ENCODE data around the gene MYZAP.

The MYZAP gene

DNA sequence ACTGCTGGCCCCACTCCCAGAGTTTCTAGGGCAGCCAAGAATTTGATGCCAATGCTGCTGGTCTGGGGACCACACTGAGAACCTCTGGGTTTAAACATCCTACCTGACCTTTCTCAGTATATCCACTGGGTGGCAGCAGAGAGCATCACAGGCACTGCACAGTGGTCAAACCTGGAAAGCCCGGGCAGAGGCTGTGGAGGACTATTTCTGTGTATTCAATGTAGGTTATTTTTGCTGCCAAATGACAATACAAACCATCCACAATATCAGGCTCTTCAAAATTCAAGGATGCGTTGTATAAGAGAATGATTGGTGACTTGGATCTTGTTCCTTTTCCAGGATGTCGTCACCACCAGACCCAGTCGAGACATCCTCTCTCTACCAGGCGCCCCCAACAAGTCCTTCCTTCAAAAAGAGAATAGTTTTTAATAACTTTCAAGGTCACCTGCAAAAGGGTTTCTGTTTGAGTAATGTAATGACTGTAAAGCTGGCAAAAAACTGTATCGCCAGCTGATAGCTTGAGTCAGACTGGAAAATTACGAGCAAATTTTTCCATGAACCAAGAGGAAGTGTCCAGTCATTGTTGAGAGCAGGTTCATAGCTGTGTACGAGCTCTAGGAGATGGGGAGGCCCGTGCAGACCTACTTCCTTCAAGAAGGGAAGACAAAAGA lies 30.5 kb upstream of the MYZAP start:
- in situ Hi-C loops (cut with MboI; ENCODE audit: low sequenced_read_pairs), result no loop called here

DNA sequence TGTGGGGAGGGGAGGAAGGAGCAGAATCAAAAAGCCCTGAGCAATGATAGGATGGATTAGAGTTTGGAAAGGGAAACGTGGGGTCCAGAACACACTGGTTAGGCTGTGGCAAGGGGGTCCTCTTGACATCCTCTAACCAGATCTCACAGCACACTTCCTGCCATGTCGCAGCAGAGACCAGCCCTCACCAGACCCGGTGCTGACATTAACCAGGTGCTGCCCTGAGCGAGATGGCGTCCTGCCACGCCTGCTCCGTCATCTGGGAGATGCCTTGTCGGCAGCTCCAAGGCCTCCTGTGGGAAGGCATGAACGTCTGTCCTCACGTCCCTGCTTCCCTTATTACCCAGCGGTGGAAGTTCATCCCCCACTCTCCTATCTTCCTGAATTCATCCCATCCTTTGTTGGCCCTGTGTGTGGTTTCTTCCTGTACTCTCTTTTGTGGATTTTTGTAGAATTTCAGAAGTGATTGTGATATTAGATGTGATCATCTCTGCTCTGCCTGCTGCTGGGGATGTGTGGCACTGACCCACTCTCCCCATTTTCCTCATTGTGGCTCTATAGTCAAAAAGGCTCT lies 29.4 kb upstream of the MYZAP start:
- in situ Hi-C loops (cut with MboI; ENCODE audit: low sequenced_read_pairs), result no loop called here

DNA sequence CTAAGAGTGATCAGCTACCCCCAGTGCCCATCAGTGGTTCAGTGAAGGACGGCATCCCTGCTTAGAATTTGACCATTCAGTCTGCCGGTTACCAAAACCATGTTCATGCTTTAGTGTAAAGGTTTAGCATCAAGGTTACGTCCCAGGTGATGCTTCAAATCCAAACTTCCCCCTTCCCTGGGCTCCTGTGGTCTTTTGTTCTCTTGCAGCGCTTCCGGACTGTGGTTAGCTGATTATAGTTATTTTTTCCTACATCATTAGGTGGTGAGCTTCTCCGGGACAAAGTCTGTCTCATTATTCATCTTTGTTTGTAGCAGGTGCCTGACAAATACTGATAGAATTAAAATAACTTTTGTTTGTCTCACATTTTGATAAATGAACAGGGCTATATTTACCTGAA lies 28.3 kb upstream of the MYZAP start:
- in situ Hi-C loops (cut with MboI; ENCODE audit: low sequenced_read_pairs), result no loop called here

DNA sequence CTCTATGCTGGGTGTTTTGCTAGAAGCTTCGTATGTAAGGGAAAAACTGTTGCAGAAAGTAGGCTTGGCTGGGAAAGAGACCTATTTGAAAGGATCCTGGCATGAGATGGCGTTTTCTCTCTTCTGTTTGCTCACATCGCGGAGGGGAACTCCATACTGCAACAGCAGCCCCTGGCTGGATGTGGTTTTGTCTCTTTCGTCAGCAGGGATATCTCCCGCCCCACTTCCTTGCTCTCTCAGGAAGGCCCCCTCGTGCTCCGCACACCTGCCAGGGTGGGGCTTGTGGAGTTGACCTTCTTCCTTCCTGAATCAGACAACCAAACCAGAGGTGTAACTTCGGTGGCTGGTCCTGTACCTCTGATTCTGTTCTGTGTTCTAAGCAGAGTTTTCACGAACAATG lies 26.4 kb upstream of the MYZAP start:
- in situ Hi-C loops (cut with MboI; ENCODE audit: low sequenced_read_pairs), result no loop called here

DNA sequence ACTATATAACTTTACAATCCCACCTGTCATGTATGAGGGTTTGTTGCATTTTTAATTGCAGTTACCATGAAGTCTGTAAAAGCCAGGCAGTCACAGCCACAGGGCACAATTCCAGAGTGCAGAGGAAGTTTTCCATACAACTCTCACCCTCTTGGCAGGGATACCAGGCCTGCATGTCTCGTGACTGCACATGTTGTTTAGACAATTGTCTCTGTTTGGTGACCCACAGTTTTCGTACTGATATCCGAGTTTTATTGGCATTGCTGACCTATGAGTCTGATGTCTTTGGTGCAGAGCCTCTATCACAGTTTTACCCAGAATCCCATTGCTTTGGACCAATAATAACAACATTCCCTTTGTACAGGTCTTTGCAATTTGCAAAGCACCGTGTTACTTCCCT lies 24.9 kb upstream of the MYZAP start:
- in situ Hi-C loops (cut with MboI; ENCODE audit: low sequenced_read_pairs), result no loop called here

DNA sequence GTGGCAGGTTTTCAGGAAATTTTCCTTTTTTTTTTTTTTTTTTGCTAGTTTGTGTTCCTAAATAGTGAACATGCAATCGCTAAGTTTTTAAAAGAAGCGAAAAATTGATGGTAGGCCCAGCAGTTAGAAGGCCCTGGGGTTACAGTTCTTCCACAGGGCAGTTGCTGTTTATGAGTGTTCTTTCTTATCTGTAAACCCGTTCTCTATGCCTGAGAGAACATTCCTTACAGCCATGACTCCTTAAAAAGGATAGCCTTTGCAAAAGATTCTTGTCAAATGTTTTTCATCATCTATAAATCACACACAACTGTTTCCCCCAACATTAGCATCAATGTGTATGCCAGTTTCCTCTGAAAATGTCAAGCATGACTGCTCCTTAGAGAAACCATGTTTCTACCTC lies 23.8 kb upstream of the MYZAP start:
- in situ Hi-C loops (cut with MboI; ENCODE audit: low sequenced_read_pairs), result no loop called here

DNA sequence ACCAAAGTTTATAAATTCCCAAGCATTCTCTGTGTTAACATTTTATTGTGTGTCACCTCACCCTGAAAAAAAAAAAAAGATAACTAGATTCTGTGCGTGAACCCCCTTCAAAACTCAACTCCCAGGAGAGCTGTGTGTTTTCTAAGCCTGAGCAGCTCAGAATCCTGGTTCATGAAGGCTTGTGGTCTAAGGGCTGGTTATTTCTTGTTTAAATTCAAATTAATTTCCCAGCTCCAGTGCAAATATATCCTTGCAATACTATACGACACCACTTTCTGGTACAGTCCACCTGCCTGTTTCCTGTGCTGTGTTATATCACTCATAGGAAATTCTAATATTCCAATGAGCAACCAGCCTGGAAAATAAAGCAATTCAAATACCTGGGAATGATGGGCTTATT lies 23.4 kb upstream of the MYZAP start:
- in situ Hi-C loops (cut with MboI; ENCODE audit: low sequenced_read_pairs), result no loop called here

DNA sequence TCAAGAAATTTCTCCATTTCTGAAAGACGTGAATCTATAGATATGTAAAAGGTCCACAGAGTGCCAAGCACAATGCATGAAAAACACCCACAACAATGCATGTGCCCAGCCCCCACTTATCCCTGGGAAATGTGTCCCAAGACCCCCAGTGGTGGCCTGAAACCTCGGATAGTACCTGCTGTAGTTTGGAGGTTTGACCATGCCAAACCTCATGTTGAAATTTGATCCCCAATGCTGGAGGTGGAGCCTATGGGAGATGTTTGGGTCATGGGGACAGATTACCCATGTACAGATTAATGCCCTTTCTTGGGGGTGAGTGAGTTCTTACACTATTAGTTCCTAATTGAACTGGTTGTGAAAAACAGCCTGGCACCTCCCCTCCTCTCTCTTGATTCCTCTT lies 21.4 kb upstream of the MYZAP start:
- in situ Hi-C loops (cut with MboI; ENCODE audit: low sequenced_read_pairs), result no loop called here

DNA sequence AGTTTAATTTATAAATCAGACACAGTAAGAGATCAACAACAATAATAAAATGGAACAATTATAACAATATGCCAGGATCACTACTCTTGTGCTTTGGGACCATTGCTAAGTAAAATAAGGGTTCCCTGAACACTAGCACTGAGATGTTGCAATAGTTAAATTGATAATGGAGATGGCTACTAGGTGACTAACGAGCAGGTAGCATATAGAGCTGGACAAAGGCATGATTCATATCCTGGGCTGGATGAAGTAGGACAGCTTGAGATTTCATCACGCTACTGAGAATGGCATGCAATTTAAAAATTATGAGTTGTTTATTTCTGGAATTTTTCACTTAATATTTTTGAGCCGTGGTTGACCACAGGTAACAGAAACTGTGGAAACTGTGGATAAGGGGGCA lies 20.7 kb upstream of the MYZAP start:
- in situ Hi-C loops (cut with MboI; ENCODE audit: low sequenced_read_pairs), result no loop called here

DNA sequence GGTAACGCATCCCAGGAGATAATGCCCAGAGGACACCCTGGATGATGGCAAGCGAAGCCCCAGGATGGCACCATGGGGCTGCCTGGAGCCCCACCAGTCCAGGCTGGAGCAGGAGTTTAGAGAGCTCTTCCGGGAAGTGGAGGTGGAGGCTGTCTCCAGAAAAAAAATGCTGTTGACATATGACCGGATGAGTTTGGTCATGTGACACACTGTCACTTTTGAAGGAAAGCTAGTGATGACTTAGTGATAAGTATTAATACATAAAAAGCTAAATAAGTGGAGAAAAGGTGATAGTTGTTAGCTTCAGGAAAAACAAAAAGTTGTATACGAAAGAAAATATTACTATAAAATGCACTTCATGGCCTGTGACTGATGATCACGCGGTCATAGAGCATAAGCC lies 20.0 kb upstream of the MYZAP start:
- in situ Hi-C loops (cut with MboI; ENCODE audit: low sequenced_read_pairs), result no loop called here

DNA sequence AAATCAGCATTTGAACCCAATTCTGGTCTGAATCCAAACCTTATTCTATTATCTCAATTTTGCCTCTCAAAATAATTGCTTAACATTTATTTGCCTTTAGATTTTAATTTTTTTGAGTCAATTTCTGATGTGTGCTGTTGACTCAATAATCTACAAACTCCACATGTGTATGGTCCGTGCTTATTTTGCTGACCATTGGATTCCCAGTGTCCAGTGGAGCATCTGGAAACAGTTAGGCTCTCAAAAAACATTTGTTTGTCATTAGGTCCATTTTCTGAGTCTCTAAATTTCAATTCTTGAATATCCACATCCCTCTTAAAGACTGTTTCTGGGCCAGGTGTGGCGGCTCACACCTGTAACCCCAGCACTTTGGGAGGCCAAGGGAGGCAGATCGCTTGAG lies 19.2 kb upstream of the MYZAP start:
- in situ Hi-C loops (cut with MboI; ENCODE audit: low sequenced_read_pairs), result no loop called here

DNA sequence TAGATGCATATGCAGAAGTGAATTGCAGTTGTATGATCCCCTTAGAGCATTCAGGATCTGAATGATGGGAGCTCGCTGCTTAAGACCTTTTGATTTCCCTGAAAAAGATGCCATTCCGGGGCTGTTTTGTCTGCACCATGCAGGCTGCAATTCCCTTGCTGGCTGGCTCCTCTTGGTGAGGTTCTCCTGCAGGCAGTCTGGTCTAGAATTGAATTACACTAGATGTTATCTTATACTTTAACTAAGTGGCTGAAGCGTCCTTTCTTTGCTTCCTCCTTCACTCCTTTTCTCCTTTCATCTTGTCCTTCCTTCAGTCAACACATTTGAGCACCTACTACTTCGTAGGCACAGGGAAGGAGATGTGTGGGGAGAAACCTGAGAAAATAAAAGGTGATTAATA lies 18.6 kb upstream of the MYZAP start:
- in situ Hi-C loops (cut with MboI; ENCODE audit: low sequenced_read_pairs), result no loop called here

DNA sequence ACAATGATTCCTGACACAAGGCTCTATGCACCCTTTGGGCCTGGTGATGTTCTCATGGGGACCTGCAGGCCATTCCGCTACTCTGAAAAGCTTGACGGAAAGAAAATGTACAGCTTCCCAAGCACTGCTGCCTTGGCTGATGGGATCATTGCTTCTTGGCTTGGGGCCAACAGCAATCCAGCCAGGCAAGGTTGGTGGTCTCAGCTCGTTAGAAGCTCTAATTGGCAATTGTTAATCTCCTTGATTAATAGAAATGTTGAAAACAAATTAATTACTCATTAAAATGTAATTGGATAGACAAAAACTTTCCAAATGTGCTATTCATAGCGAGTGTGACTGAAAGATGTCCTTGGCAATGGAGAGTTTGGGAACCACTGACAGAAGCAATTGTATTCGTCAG lies 16.3 kb upstream of the MYZAP start:
- in situ Hi-C loops (cut with MboI; ENCODE audit: low sequenced_read_pairs), result no loop called here

DNA sequence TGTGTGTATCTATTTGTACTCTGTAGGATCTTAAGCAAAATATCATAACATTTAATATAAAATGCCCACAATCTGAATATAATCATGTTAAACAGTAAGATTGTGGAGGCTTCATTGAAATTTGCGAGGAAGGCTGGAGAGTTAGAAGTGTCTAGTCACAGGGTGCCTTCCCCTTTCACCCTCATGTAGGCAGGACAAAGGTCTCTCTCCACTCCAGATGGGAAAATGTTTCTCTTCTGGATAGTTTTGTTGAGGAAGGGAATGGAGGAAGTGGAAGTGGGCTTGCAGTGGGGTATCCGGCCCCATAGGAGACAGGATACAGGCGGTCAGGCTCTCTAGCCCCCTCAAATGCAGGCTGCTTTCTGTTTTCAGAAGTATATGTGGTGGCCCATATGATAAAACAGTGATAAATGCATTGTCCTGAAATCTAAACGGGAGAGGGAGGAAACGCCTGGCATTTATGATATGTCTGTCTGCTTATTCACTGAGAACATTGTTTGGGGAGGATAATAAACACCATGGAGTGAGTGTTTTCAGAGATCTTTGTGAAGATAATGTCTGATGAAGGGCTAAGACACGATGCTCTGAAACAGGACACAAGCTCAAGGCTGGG lies 13.3 kb upstream of the MYZAP start:
- in situ Hi-C loops (cut with MboI; ENCODE audit: low sequenced_read_pairs), result no loop called here

DNA sequence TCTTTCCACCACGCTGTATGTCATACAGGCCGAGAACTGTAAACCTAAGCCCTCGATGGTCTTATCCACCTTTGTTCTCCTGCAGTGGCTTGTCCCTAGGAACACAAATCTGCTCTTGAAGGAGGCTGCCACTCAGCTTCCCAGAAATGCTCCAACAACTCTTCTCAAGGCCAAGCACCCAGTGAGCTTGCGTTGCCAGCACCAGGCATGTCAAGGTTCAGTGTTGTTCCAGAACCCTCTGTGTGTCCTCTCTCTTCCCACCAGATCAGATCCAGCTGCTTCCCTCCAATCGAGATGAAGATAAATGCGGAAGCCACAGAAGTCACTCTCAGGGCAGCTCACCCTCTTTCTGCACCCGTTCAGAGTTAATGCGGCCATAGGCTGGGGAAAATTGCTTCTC lies 11.3 kb upstream of the MYZAP start:
- in situ Hi-C loops (cut with MboI; ENCODE audit: low sequenced_read_pairs), result no loop called here

DNA sequence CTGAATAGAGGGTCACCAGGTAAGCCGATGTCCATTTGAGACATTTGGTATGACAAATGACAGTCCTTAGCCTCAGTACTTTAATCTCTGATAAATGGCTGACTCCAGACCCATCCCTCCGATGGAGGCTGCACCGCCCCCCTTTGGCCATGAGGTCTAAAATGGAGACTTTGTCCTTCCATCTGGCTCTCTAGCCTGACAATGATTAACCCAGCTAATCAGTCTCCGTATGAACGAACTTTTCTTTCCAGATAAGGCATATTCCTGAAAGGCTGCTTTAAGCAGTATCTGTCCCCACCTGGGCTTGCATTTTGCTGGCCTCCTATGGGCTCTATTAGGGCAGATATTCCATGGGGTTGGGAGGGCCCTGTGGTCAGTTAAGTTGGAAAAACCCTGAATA lies 10.8 kb upstream of the MYZAP start:
- in situ Hi-C loops (cut with MboI; ENCODE audit: low sequenced_read_pairs), result no loop called here

DNA sequence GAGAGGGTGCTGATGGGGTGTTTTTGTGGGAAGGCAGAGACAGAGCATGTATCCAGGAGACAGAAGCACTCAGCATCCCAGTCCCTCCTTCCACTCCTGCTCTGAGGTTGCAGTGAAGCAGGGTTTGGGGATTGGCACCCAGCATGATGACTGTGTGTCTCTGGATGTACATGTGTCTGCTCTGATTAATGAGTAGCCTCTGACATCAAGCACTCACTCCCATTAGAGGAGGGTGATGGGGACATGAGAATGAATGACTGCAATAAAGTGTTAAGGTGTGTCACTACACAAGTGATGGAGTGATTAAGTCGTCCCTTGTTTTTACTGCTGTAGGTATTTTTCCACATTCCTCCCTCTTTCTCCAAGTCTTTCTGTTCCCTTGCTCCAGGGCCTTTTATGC lies 9.6 kb upstream of the MYZAP start:
- in situ Hi-C loops (cut with MboI; ENCODE audit: low sequenced_read_pairs), result no loop called here

DNA sequence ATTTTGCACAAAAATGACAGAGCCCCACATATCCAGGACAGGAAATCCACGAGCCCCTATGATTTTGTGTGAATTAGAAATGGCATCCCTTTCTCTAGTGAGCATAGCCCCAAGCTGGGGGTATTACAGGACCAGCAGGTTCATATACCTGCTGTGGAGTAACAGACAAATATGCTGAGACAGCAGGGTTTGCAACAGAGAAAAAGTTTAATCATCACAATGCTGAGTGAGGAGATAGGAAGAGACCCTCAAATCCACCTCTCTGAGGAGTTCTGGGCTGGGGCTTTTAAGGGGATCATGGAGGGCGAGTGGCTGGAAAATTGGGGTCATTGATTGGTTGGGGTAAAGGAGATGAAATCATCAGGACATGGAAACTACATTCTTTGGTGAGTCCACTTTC lies 8.4 kb upstream of the MYZAP start:
- in situ Hi-C loops (cut with MboI; ENCODE audit: low sequenced_read_pairs), result no loop called here

DNA sequence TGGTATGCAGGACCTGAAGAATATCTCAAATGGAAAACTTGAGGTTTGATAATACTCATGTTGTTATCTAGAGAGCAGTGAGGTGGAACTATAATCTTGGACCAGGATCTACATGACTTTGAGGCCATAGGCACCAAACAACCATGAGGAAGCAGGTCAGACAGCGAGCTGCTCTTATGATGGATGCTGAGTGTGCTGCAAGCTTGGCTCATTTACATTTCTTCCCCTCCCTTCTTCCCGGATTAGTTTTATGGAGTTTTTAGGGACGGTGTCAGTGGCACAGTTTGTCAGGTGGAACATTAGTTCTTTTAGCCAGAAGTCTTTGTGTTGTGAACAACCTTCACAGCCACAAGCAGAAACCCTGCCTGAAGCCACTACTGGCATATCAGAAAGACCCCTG lies 8.0 kb upstream of the MYZAP start:
- in situ Hi-C loops (cut with MboI; ENCODE audit: low sequenced_read_pairs), result no loop called here

DNA sequence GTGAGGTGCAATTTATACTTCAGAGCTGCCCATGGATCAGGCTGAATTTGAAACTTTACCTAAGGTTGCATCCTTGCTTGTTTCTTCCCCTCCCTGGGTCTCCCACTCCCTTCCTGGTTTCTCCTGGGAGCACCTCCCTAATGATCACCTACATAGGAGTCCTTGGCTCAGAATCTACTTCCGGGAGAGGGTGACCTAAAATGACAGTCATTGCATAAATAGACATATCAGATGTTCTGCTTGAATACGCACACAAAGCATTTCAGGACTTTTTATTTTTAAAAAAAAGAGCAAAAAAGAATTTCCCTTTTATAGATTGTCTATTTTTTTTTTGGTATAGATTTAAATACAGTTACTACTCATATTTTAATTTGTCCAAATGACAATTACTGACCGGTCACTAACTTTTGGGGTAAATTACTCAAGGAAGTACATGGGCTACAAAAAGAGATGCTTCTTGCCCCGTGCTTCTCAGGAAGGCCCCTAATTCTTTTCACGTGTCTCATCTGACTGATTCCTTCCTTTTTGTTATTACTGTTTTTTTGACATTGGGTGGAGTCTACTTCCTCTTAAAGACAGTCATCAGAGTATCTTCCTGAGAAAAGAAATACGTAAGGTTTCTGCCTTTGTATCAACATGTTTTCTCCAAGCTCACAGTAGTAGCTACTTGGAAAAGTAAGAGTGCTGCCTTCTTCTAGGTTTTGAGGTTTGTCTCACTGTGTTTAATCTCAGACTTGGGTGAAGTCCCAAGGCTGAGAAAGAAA lies 4.9 kb upstream of the MYZAP start:
- in situ Hi-C loops (cut with MboI; ENCODE audit: low sequenced_read_pairs), result no loop called here

DNA sequence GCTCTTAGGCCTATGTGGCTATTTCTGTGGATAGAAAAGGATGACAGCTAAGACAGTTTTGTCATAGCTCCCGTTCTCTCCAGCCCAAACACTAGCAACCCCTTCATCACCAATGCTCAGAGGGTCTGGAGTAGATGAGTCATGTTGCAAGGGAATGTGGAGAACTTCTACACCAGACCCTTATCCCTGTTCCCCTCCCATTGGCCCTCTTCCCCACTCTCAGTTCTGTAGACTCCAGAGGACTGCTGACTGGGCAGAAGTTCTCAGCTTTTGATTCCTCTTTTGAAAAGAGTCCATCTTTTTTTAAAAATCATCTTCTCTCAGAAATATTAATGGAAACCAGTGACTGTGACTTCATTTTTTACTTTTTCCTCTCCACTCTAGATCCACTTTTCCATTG lies 2.4 kb upstream of the MYZAP start:
- in situ Hi-C loops (cut with MboI; ENCODE audit: low sequenced_read_pairs), result no loop called here

DNA sequence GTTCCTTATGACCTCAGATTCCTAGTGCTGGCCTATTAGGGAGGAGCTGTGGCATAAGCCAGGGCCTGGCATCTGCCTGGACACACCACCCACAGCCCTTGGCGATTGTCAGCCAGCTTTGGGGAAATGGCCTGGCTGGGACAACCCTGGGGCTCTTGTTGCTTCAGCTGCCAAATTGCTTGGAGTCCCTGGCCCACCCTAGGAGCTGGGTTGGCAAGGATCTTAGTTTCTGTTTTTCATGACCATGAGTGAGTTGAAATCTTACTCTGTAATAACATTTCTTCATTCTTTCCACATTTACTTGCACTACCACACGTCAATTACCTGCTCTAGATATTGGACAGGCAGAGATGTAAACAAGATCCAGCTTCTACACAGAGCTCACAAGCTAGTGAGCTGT lies 1.9 kb upstream of the MYZAP start:
- in situ Hi-C loops (cut with MboI; ENCODE audit: low sequenced_read_pairs), result no loop called here

Measured in hTERT RPE-1 (cell line).